Lower leg skin (tissue), 3 donors: ENCODE measurements around the gene CHTOP.

Experiments
- POLR2A ChIP-seq, 2 donors: fragments of 450-650 bp; IDR thresholded peaks; one replicate each; pipeline ENCODE4 v1.6.1; 2016 to 2017; ENCODE audit warnings: antibody characterized with exemption in 2 of 2, mild to moderate bottlenecking in 1 of 2, moderate library complexity in 1 of 2
- TF ChIP-seq, protein P1 (sequence below), 3 donors: fragments of 450-650 bp; IDR thresholded peaks; one replicate each; pipeline ENCODE4 v1.5.1; 2016; ENCODE audit warnings: antibody characterized with exemption in 3 of 3, mild to moderate bottlenecking in 3 of 3, moderate library complexity in 2 of 3

DNA sequence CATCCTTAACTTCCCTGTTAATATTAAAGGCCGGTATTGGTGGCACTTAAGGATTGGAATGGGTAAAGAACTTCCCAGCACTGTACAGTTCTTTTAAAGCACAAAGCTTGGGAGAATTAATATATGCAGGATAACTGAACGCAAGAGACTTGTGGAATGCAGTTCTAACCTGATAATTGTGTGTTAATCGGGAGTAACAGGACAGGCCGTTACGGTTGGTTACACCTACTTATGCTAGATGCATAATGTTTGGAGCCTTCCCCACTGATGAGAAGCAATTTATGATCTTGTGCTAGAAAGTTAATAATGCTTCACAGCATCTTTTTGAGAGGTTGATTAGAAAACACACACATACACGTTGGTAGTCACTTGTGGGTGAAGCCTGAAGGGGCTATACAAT, 7.0 kb downstream of the CHTOP start:
- TF ChIP-seq, protein P1, sequence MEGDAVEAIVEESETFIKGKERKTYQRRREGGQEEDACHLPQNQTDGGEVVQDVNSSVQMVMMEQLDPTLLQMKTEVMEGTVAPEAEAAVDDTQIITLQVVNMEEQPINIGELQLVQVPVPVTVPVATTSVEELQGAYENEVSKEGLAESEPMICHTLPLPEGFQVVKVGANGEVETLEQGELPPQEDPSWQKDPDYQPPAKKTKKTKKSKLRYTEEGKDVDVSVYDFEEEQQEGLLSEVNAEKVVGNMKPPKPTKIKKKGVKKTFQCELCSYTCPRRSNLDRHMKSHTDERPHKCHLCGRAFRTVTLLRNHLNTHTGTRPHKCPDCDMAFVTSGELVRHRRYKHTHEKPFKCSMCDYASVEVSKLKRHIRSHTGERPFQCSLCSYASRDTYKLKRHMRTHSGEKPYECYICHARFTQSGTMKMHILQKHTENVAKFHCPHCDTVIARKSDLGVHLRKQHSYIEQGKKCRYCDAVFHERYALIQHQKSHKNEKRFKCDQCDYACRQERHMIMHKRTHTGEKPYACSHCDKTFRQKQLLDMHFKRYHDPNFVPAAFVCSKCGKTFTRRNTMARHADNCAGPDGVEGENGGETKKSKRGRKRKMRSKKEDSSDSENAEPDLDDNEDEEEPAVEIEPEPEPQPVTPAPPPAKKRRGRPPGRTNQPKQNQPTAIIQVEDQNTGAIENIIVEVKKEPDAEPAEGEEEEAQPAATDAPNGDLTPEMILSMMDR (IDR thresholded peaks at IDR 0.05), result no peak
- TF ChIP-seq POLR2A (IDR thresholded peaks at IDR 0.05), result no peak
